DMS114 treated with DMSO at 0.1 percent for 48 hours (cell line): Measurements from ENCODE around the gene TTC5.
"Not testable (repeated sequence)": the region's sequence is repeated elsewhere in the genome, so short reads cannot be mapped to it uniquely, and the experiment has no call there.

Experiments used
- DNase-seq: peaks from one replicate; lab custom pipeline; 2025; ENCODE audit not compliant: unreplicated experiment; lab: John Stamatoyannopoulos, UW

TTC5 gene

GRCh38 chr14:20305265-20306078, at the start of gene TTC5:
TSS of gene TTC5 (minus strand) at chr14:20305951. CDS start at chr14:20305937, 14 bp downstream.
- DNase-seq: peak; percentile 78

GRCh38 chr14:20350860-20351259, 45.1 kb upstream of the TTC5 start:
- no peak for DNase-seq

- no peak for DNase-seq
Observed at GRCh38 chr14:20350282-20350681, 44.5 kb upstream of the TTC5 start.

DNA sequence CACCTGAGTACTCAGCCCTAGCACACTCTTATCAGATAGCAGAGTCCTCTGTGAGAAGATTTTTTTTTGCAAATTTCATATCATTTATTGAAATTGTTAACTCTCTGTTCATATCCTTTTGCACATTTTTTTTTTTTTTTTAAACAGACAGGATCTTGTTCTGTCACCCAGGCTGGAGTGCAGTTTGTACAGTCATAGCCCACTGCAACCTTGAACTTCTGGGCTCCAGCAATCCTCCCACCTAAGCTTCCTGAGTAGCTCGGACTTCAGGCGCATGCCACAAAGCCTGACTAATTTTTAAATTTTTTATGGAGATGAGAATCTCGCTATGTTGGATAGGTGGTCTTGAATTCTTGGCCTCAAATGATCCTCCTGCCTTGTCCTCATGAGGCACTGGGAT, 42.0 kb upstream of the TTC5 start:
- no peak for DNase-seq

DNA sequence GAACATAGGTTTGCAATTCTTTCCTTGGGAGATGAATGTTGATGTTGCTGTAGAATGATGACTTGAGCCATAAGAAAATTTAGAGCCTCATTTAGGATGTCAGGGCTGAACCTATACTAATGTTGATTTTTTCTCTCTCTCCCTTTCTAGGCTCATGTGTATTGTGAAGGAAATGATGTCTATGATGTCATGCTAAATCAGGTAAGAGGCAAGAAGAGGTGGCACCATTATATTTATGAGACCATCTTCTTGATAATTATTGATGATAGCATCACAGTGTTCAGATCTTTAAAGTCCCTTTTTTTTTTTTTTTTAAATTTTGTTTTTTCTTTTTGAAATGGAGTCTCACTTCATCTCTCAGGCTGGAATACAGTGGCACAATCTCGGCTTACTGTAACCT, 41.0 kb upstream of the TTC5 start:
- DNase-seq: no peak

DNA sequence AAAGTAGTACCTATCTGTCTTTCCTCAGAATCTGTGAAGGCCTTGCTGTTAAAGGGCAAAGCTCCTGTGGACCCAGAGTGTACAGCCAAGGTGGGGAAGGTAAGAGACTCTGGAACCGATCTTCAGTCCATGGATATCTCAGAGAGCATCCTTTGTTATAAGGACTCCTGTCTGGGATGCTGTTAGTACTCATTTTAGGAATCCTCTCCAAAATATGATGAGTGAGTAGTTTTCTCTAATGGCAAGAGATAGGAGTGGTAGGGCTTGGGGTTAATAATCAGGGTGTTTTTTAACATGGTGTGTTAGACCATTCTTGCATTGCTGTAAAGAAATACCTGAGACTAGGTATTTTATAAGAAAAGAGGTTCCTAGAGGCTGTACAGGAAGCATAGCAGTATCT, 39.6 kb upstream of the TTC5 start:
- no peak for DNase-seq

- no peak for DNase-seq
Observed at GRCh38 chr14:20343862-20344220, 38.1 kb upstream of the TTC5 start.

GRCh38 chr14:20343092-20343861, 37.5 kb upstream of the TTC5 start, which contains the start of gene PARP2:
TSS of gene PARP2 (plus strand) at chr14:20343635. CDS start at chr14:20343642, 7 bp downstream.
- DNase-seq: peak; percentile 99

DNA sequence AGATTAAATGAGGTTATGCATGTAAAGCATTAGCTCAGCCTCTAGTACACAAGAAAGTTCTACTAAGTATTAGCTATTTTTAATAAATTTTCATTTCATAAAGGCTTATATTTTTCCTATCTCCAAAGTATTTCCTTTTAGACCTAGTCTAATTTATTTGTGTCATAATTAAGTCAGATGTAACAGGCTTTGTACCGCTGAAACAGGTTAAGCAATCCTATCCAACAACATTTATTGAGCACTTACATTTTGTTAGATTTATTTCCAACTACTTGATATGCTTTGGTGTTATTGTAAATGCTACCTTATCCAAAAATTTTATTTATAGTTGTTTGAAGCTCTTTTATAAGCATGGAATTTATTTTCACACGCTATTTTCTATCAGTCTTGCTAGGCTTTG, 35.9 kb upstream of the TTC5 start:
- no peak for DNase-seq

- DNase-seq: not testable (repeated sequence)
Observed at GRCh38 chr14:20341032-20341431, 35.3 kb upstream of the TTC5 start.

GRCh38 chr14:20334017-20334416, 28.3 kb upstream of the TTC5 start:
- no peak for DNase-seq

GRCh38 chr14:20333494-20333841, 27.7 kb upstream of the TTC5 start:
- DNase-seq: no peak

DNA sequence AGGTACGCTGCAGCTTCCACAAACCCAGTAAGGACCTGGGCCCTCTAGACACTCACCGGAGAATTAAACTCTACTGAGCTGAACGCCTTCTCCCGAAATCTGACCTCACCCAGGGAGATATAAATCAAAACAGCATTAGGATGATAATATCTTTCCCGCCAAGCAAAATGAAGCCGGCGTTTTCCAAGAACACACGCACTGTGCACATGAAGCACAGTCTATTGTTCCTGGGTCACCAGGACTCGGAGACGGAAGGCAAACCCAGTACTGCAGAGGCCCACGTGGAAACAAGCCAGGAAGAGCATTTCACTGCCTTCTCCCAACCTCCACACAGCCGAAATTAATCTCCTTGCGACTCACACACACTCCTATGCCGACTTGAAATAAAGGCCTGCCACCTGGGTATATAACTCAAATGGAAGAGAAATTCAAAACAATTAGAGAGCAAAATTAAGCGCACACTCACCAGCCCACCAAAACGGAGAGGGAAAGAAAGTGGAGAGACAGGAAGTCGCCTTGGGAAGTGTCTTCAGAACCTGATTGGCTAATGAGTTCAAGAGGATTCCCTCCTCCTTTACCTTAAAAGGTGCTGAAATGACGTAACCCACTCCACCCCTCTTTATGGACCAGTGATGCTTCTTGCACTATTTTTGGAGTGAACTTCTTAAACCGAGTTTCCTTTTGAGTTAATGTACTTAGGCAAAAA, 27.2 kb upstream of the TTC5 start, which contains the start of gene CCNB1IP1:
Gene CCNB1IP1, minus strand, starts transcription at position 492 of the 706 bp plus-strand sequence. CDS start 16,756 bp downstream, outside the sequence.
- peak; percentile 87 for DNase-seq

DNA sequence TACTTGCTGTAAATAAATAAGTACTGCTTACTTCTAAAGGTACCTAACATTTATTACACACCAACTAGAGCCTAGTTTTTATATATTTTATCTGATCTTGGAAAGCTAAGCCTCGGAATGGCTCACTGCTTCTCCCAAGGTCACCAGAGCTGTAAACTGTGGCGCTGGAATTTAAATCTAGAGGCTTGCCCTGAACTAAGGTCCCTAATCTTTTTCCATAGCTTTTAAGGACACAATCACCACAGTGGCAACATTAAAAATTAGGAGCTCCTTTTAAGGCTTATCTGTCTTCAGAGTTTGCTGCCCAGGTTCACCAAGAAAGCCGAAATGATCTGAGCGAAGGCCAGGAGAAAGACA, 26.7 kb upstream of the TTC5 start:
- DNase-seq: peak; percentile 38

DNA sequence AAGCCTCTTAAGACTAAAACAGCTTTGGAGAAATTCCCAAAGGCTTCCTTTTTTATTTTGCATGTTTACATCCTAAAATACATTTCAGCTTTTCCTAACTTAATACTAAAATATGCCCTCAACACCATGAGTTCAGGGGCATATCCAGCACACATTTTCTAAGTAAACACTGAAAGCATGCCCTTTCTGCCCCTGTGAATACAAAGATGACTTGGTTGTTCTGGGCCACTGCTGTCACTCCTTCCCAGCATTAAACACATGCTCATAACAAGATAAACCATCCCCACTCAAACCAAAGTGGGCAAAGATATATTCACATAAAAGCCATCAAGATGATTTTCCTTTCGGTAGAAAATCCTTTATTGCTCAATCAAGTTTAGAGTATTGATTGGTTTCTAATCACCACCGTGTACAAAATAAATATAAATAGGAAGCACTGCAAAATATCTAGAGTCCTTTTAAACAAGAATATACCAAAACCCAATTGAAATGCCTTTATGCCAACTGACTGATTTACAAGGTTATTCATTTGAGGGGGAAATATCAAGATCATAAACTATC, 25.4 kb upstream of the TTC5 start:
- no peak for DNase-seq

GRCh38 chr14:20329355-20329754, 23.6 kb upstream of the TTC5 start:
- no peak for DNase-seq

DNA sequence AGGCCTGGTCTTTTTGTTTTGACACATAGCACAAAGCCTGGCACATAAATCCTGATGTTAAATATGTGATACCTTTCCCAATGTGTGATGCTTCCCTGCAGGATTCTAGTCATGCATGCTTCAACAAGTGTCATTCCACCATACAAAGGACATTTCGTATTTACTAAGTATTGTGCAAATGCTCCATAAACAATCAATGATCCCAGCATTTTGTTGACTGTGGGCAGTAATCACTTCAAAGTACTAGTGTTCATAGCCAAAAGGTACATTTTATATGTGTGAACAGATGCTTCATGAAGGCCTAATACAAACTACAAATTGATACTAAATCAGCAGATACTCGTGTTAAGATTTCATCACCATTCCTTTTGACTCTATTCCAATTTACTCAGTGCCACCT, 23.0 kb upstream of the TTC5 start:
- no peak for DNase-seq

- DNase-seq: peak; percentile 70
Observed at GRCh38 chr14:20327005-20327869, 21.5 kb upstream of the TTC5 start.

DNA sequence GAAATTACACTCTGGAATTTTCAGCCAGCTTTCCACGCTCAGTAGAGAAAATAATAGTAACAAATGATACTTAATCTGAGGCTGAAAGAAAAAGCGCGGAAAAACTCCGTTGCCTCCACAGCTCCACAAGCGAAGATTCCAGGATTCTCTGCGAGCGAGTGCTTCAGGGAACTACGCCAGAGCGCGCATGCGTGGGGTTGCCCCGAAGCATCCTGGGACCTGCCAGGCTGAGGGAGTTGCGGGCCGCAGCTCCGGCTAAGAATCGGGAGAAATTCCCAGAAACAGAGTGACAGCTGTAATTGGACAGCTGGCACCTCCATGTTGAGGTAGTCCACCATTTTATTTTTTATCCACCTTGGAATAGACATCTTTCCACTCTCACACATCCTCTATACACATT, 12.0 kb upstream of the TTC5 start:
- no peak for DNase-seq

- DNase-seq: no peak
Observed at GRCh38 chr14:20314026-20314425, 8.3 kb upstream of the TTC5 start.

GRCh38 chr14:20306079-20306423, 300 bp upstream of the TTC5 start:
- no peak for DNase-seq
